Measurements from ENCODE around the gene GRB10. TPM values are rescaled to one million over a fixed set of nuclear protein-coding genes. Genes with fewer than 3 reads are reported as not detected.

GRB10 gene
- total and polyA plus RNA-seq, 2 of the 8 experiments (the other 6 are each of a cell fraction or from before 2014, with no cell fraction given) = 35.7 to 97.0 TPM

GRCh38 chr7:50647286-50647980, 135.3 kb downstream of the GRB10 start (continued):
- TF ChIP-seq GTF2F1 (IDR thresholded peaks at IDR 0.05; ENCODE audit: borderline replicate concordance, low read depth, low read length) = no peak
- no peak for TF ChIP-seq RBBP5 (IDR thresholded peaks at IDR 0.05; ENCODE audit: borderline replicate concordance, low read depth, low read length)
- no peak for TF ChIP-seq NRF1 (IDR thresholded peaks at IDR 0.05; ENCODE audit: low read depth, low read length)

Data from H1 (cell line).